PC-9 (cell line): ENCODE results near the gene TPM2. TPM values are rescaled to one million over a fixed set of nuclear protein-coding genes. Genes with fewer than 3 reads are reported as not detected.

Experiments used
- BruUV-seq: library from RNA; stranded (reverse); fragments of 400-500 nt; replicated peaks from 2 replicates; lab custom pipeline; 2021; lab: Mats Ljungman, UMichigan
- CTCF ChIA-PET: fragments of 300-600 bp; sonication (Branson Sonifier 250); formaldehyde crosslinking; loops from one replicate; lab custom pipeline; 2022; ENCODE audit warnings: antibody characterized with exemption; lab: Charles Lee
- POLR2A ChIA-PET: fragments of 300-600 bp; sonication (Branson Sonifier 250); formaldehyde crosslinking; loops from one replicate; lab custom pipeline; 2022; ENCODE audit warnings: antibody characterized with exemption; ENCODE audit not compliant: unreplicated experiment; lab: Charles Lee
- DNase-seq, 2 experiments: peaks; one replicate each; pipeline versions ENCODE4 v3.0.0 to v3.0.0-alpha.2; 2015 to 2022; ENCODE audit warnings: mixed read lengths in 1 of 2
- H2AFZ ChIP-seq: fragments of 200-600 bp; sonication (generic); 2 replicates; pipeline ENCODE4 v1.8.1; 2017; ENCODE audit warnings: antibody characterized with exemption
- H3F3A ChIP-seq: fragments of 200-600 bp; sonication (generic); 2 replicates; pipeline ENCODE4 v1.8.1; 2017; ENCODE audit warnings: antibody characterized with exemption, mild to moderate bottlenecking, low read depth; ENCODE audit not compliant: insufficient read depth
- H3K27ac ChIP-seq: fragments of 200-600 bp; sonication (generic); 2 replicates; pipeline ENCODE4 v1.6.1; 2016; ENCODE audit warnings: mixed run types
- H3K27me3 ChIP-seq: fragments of 200-600 bp; sonication (generic); 2 replicates; pipeline ENCODE4 v1.6.1; 2016; ENCODE audit warnings: low read depth, mixed run types; ENCODE audit not compliant: insufficient read depth
- H3K36me3 ChIP-seq: fragments of 200-600 bp; sonication (generic); 2 replicates; pipeline ENCODE4 v1.6.1; 2016; ENCODE audit warnings: low read depth, mixed run types
- H3K4me1 ChIP-seq: fragments of 200-600 bp; sonication (generic); replicated peaks from 2 replicates; pipeline ENCODE4 v1.6.1; 2016; ENCODE audit warnings: mixed run types; ENCODE audit not compliant: insufficient read depth
- H3K4me2 ChIP-seq: fragments of 200-600 bp; sonication (generic); 2 replicates; pipeline ENCODE4 v1.6.1; 2017; ENCODE audit warnings: mixed run types
- H3K4me3 ChIP-seq: fragments of 200-600 bp; sonication (generic); 2 replicates; pipeline ENCODE4 v1.6.1; 2016; ENCODE audit warnings: mixed run types
- H3K79me2 ChIP-seq: fragments of 200-600 bp; sonication (generic); 2 replicates; pipeline ENCODE4 v1.6.1; 2017; ENCODE audit warnings: low read depth, mixed run types
- H3K9me2 ChIP-seq: fragments of 200-600 bp; sonication (generic); 2 replicates; pipeline ENCODE4 v1.8.1; 2017; ENCODE audit warnings: mild to moderate bottlenecking; ENCODE audit not compliant: insufficient read depth
- H3K9me3 ChIP-seq: fragments of 200-600 bp; sonication (generic); 2 replicates; pipeline ENCODE4 v1.8.1; 2016; ENCODE audit warnings: low read depth; ENCODE audit not compliant: insufficient read depth
- H4K20me1 ChIP-seq: fragments of 200-600 bp; sonication (generic); 2 replicates; pipeline ENCODE4 v1.8.1; 2017; ENCODE audit not compliant: insufficient read depth
- EZH2 ChIP-seq: fragments of 200-600 bp; sonication (generic); IDR thresholded peaks from 2 replicates; pipeline ENCODE4 v1.8.0; 2017; ENCODE audit warnings: antibody characterized with exemption, low read depth
- intact Hi-C: fragments of 100-400 bp; cut with micrococcal nuclease; formaldehyde crosslinking; loops from one replicate; pipeline ENCODE4 v1.10.0; 2022; ENCODE audit not compliant: unreplicated experiment
- total RNA-seq: library from RNA; stranded (reverse); gene quantifications from 2 replicates; pipeline ENCODE4 v1.2.3, GENCODE V29; 2021
- TF ChIP-seq, protein P1 (sequence below): fragments of 200-600 bp; sonication (generic); conservative IDR thresholded peaks from 2 replicates; pipeline ENCODE4 v1.6.1; 2017; ENCODE audit warnings: mixed run types, antibody characterized with exemption, mild to moderate bottlenecking, moderate library complexity

Gene TPM2
- total RNA-seq, 1 experiment from 2014 or later: 30.5 TPM

DNA sequence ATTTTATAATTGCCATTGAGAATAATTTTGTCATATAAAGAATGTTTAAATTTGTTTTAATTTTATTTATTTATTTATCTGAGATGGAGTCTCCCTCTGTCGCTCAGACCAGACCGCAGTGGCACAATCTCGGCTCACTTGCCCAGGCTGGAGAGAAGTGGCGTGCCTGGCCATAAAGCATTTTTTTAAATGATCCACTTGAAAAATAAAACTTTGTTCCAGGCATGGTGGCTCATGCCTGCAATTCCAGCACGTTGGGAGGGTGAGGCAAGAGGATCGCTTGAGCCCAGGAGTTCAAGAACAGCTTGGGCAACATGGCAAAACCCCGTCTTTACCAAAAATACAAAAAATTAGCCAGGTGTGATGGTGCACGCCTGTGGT, 36.9 kb downstream of the TPM2 start:
- BruUV-seq: no TSS peak
- H3K4me3 ChIP-seq: no peak overlapping the region
- H3K4me2 ChIP-seq: no peak overlapping the region
- no peaks in the 10 kb centered on the region for H3K27me3 ChIP-seq
- H3K36me3 ChIP-seq: no peaks in the 10 kb centered on the region
- ChIA-PET POLR2A (no interaction called here), CTCF (no interaction called here)
- H3F3A ChIP-seq: peaks cover 16% of the 10 kb centered on the region; the same call in 1 of the 2 replicates
- no peaks in the 10 kb centered on the region for H3K79me2 ChIP-seq
- H2AFZ ChIP-seq: no peak overlapping the region
- H3K9me3 ChIP-seq: no peaks in the 10 kb centered on the region
- intact Hi-C loops: no loop called here
- no peak for DNase-seq
- H3K4me1 ChIP-seq: peaks cover 26% of the 10 kb centered on the region
- peak overlapping the region; percentile 39; the same call in 1 of the 2 replicates for H3K27ac ChIP-seq
- no peaks in the 10 kb centered on the region for H4K20me1 ChIP-seq
- TF ChIP-seq, protein P1, sequence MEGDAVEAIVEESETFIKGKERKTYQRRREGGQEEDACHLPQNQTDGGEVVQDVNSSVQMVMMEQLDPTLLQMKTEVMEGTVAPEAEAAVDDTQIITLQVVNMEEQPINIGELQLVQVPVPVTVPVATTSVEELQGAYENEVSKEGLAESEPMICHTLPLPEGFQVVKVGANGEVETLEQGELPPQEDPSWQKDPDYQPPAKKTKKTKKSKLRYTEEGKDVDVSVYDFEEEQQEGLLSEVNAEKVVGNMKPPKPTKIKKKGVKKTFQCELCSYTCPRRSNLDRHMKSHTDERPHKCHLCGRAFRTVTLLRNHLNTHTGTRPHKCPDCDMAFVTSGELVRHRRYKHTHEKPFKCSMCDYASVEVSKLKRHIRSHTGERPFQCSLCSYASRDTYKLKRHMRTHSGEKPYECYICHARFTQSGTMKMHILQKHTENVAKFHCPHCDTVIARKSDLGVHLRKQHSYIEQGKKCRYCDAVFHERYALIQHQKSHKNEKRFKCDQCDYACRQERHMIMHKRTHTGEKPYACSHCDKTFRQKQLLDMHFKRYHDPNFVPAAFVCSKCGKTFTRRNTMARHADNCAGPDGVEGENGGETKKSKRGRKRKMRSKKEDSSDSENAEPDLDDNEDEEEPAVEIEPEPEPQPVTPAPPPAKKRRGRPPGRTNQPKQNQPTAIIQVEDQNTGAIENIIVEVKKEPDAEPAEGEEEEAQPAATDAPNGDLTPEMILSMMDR: no peak
- no peak for TF ChIP-seq EZH2
- H3K9me2 ChIP-seq: no peaks in the 10 kb centered on the region

DNA sequence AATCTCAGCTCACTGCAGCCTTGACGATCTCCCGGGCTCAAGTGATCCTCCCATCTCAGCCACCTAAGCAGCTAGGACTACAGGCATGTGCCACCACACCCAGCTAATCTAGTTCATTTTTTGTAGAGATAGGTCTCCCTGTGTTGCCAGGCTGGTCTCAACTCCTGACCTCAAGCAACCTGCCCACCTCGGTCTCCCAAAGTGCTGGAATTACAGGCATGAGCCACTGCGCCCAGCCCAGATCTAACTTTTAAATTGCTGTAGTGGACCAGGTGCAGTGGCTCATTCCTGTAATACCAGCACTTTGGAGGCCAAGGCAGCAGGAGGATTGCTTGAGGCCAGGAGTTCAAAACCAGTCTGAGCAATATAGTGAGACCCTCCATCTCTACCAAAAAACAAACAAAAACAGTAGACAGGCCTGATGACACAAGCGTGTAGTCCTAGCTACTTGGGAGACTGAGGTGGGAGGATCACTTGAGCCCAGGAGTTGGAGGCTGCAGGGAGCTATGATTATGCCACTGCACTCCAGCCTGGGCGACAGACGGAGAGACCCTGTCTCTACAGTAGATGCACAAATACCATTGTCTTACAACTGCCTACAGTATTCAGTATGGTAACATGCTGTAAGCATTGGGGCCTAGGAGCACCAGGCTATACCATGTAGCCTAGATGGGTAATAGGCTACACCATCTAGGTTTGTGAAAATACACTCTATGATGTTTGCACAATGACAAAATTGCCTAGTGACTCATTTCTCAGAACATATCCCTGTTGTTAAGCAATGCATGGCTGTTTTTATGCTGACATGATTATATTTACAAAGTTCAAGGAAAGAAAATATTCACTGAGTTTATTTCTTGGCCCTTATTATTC, 37.5 kb downstream of the TPM2 start:
- Histone ChIP-seq H3K4me2 (peak overlapping the region; percentile 43), H3K27ac (peak overlapping the region; percentile 39), H3K4me1 (peaks cover 23% of the 10 kb centered on the region), H3K9me3 (no peaks in the 10 kb centered on the region), H3K27me3 (no peaks in the 10 kb centered on the region), H3F3A (peaks cover 16% of the 10 kb centered on the region; the same call in 1 of the 2 replicates), H3K79me2 (no peaks in the 10 kb centered on the region), H4K20me1 (no peaks in the 10 kb centered on the region), H3K36me3 (no peaks in the 10 kb centered on the region), H3K9me2 (no peaks in the 10 kb centered on the region), H3K4me3 (no peak overlapping the region), H2AFZ (no peak overlapping the region)
- ChIA-PET POLR2A (interaction anchor here (0.5 to 0.7 kb wide), 6 partner anchors 9 to 261 kb away, joined by 3 read pairs; partner anchors contain the start of gene CREB3), CTCF (no interaction called here)
- TF ChIP-seq, protein P1: no peak
- no peak for TF ChIP-seq EZH2
- intact Hi-C loops: no loop called here
- no TSS peak for BruUV-seq
- peak; percentile 60 to 74 for DNase-seq

- Histone ChIP-seq H3K4me2 (0 out of 2 replicates have a peak within 1 kb of the TSS, but pooled peaks have one; percentile 43), H3K4me1 (peaks cover 21% of the 10 kb centered on the region), H2AFZ (no peak within 1 kb of the TSS), H4K20me1 (no peaks in the 10 kb centered on the region), H3K27me3 (no peaks in the 10 kb centered on the region), H3F3A (peaks cover 13% of the 10 kb centered on the region; the same call in 1 of the 2 replicates), H3K79me2 (no peaks in the 10 kb centered on the region), H3K9me2 (no peaks in the 10 kb centered on the region), H3K9me3 (no peaks in the 10 kb centered on the region), H3K36me3 (no peaks in the 10 kb centered on the region), H3K27ac (peak within 1 kb of the TSS; percentile 39; the same call in 1 of the 2 replicates), H3K4me3 (no peak within 1 kb of the TSS)
- no peak for DNase-seq
- CTCF ChIA-PET: no interaction called here
- POLR2A ChIA-PET: no interaction called here
- BruUV-seq: no TSS peak
- intact Hi-C loops: no loop called here
- no peak for TF ChIP-seq EZH2
- TF ChIP-seq, protein P1: no peak
Observed at GRCh38 chr9:35650341-35651158, 39.2 kb downstream of the TPM2 start, which contains the start of gene SIT1. TSS of gene SIT1 (minus strand) at chr9:35650931. CDS start at chr9:35650853, 78 bp downstream.
